Heart left ventricle (tissue), 13 donors: ENCODE measurements around the gene PHKB.

Experiments
- POLR2A ChIP-seq, 2 donors: fragments of 450-650 bp; IDR thresholded peaks; one replicate each; pipeline ENCODE4 v1.6.1; 2017; ENCODE audit warnings: antibody characterized with exemption in 2 of 2, mild to moderate bottlenecking in 2 of 2, moderate library complexity in 2 of 2
- TF ChIP-seq, protein P1 (sequence below), 12 donors: fragments of 200-600 bp; sonication (generic) in 4 of 12; IDR thresholded peaks; one replicate each; pipeline versions ENCODE4 v1.5.0 to v1.8.0; 2018 to 2022; ENCODE audit warnings: antibody characterized with exemption in 12 of 12, mild to moderate bottlenecking in 5 of 12
- donor health status: ischemic (EF 13 %, LVEDD 7.1; RV severe dilation, severe dysfunction).
- donor health status: DM: no; HTN: yes; CAD: no.
- donor health status: DM: no; HTN: no; CAD: no.
- donor health status: ischemic (EF 25% LVEDD 6.9; RV normal size, moderate dysfunction).
- donor health status: ischemic (EF 25% LVEDD 5.7; RV mildly dilated, moderate dysfunction).
- donor health status: ischemic (EF 35%, LVEDD 5.7; RV mildly dilated, moderate dysfunction).
- donor health status: nonischemic (EF 11% LVEDD 7.7; RV severe dilation, severe dysfunction).
- donor health status: DM: yes; HTN: yes; CAD: no.
- donor health status: PGD.
- donor health status: ischemic (EF 29% LVEDD 5.4; RV normal size, mild dysfunction).
- donor health status: nonischemic (EF 23%, LVEDD 6.1; RV moderate dilation, normal function).

DNA sequence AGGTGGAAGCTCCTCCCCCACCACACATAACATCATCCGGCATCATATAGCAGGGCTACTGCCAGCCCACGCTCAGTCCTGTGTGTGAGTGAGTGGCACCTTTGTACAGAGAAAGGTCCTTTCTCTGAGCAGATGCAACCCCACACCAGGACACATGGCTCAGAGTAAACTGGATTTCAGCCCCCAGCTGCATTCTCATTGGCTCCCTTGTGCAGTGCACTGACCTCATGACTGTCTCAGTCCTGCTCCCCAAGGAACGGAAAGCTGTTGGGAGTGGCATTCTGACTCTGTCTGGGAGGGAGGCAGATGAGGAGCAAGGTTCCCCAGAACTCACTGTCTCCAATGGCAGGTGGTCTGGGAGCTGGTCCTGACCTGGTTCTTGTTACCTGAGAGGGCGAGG lies 244.1 kb downstream of the PHKB start:
- TF ChIP-seq, protein P1, sequence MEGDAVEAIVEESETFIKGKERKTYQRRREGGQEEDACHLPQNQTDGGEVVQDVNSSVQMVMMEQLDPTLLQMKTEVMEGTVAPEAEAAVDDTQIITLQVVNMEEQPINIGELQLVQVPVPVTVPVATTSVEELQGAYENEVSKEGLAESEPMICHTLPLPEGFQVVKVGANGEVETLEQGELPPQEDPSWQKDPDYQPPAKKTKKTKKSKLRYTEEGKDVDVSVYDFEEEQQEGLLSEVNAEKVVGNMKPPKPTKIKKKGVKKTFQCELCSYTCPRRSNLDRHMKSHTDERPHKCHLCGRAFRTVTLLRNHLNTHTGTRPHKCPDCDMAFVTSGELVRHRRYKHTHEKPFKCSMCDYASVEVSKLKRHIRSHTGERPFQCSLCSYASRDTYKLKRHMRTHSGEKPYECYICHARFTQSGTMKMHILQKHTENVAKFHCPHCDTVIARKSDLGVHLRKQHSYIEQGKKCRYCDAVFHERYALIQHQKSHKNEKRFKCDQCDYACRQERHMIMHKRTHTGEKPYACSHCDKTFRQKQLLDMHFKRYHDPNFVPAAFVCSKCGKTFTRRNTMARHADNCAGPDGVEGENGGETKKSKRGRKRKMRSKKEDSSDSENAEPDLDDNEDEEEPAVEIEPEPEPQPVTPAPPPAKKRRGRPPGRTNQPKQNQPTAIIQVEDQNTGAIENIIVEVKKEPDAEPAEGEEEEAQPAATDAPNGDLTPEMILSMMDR (IDR thresholded peaks at IDR 0.05): no peak
- no peak for TF ChIP-seq POLR2A (IDR thresholded peaks at IDR 0.05)
